HUES6 (cell line): Measurements from ENCODE around the gene UCHL3.
"Not testable (repeated sequence)": the region's sequence is repeated elsewhere in the genome, so short reads cannot be mapped to it uniquely, and the experiment has no call there.

Experiments
- H3K27ac ChIP-seq: 2 replicates; pipeline ENCODE4 v1.7.0; 2013; ENCODE audit warnings: low read depth, mild to moderate bottlenecking, low read length, inconsistent platforms
- H3K27me3 ChIP-seq: 2 replicates; pipeline ENCODE4 v1.6.1; 2013; ENCODE audit warnings: low read length; ENCODE audit not compliant: control insufficient read depth, insufficient read depth
- H3K36me3 ChIP-seq: 2 replicates; pipeline ENCODE4 v1.6.1; 2013; ENCODE audit warnings: low read length; ENCODE audit not compliant: control insufficient read depth, insufficient read depth
- H3K4me1 ChIP-seq: 2 replicates; pipeline ENCODE4 v1.6.1; 2013; ENCODE audit warnings: low read length; ENCODE audit not compliant: control insufficient read depth, insufficient read depth
- H3K4me3 ChIP-seq: 2 replicates; pipeline ENCODE4 v1.5.1; 2013; ENCODE audit warnings: low read depth, low read length
- H3K9ac ChIP-seq: one replicate; pipeline ENCODE4 v1.6.1; 2013; ENCODE audit warnings: mild to moderate bottlenecking, low read length
- H3K9me3 ChIP-seq: 2 replicates; pipeline ENCODE4 v1.6.1; 2013; ENCODE audit warnings: low read depth, low read length; ENCODE audit not compliant: control insufficient read depth, insufficient read depth

UCHL3 gene

DNA sequence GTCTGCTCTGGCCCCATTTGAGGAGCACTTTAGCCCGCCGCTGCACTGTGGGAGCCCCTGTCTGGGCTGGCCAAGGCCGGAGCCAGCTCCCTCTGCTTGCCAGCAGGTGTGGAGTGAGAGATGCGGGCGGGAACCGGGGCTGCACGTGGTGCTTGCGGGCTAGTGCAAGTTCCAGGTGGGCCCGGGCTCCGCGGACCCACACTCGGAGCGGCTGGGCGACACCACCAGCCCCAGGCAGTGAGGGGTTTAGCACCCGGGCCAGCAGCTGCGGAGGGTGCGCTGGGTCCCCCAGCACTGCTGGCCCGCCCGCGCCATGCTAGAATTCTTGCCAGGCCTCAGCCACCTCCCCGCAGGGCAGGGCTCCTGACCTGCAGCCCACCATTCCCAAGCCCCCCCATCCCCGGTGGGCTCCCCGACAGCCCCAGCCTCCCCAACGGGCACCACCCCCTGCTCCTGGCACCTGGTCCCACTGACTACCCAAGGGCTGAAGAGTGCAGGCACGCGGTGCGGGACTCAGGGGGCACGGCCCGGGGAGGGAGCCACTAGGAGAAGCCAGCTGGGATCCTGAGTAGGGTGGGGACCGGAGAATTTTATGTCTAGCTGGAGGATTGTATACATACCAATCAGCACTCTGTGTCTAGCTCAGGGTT, 31.0 kb upstream of the UCHL3 start:
- Histone ChIP-seq H3K4me3 (no peak overlapping the region), H3K36me3 (no peaks in the 10 kb centered on the region), H3K27ac (no peak overlapping the region), H3K27me3 (no peaks in the 10 kb centered on the region), H3K9ac (no peak overlapping the region), H3K4me1 (no peaks in the 10 kb centered on the region), H3K9me3 (peaks cover 34% of the 10 kb centered on the region)

DNA sequence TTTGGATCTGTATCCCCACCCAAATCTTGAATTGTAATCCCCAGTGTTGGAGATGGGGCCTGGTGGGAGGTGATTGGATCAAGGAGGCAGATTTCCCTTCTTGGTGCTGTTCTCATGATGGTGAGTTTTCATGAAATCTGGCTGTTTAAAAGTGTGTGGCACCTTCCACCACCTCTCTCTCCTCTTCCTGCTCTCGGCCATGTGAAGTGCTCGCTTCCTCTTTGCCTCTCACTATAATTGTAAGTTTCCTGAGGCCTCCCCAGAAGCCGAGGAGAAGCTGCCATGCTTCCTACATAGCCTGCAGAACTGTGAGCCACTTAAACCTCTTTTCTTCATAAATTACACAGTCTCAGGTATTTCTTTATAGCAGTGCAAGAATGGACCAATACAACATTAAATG, 27.6 kb upstream of the UCHL3 start:
- Histone ChIP-seq H3K4me3 (no peak overlapping the region), H3K4me1 (no peaks in the 10 kb centered on the region), H3K36me3 (peaks cover 15% of the 10 kb centered on the region), H3K9me3 (peaks cover 34% of the 10 kb centered on the region), H3K27ac (no peak overlapping the region), H3K9ac (no peak overlapping the region), H3K27me3 (no peaks in the 10 kb centered on the region)

GRCh38 chr13:75530549-75530961, 19.0 kb upstream of the UCHL3 start:
- no peak overlapping the region for H3K27ac ChIP-seq
- no peak overlapping the region for H3K9ac ChIP-seq
- no peaks in the 10 kb centered on the region for H3K9me3 ChIP-seq
- no peak overlapping the region for H3K4me3 ChIP-seq
- H3K36me3 ChIP-seq, result peaks cover 49% of the 10 kb centered on the region
- H3K4me1 ChIP-seq, result no peaks in the 10 kb centered on the region
- H3K27me3 ChIP-seq, result no peaks in the 10 kb centered on the region

DNA sequence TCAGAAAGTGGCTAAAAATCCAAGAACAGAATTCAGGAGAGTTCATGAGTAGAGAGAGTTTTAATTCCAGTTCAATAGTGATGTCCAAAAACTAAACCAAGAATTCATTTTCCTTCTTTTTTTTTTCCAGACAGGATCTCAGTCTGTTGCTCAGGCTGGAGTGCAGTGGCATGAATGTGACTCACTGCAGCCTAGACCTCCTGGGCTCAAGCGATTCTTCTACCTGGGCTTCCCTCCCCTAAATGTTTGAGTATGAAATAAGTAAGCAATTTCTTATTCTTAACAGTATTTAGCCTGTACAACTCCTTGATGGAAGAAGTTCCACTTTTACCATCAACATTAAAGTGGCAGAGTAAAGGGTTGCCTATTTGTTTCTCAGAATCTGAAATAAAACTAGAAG, 15.7 kb upstream of the UCHL3 start:
- Histone ChIP-seq H3K36me3 (peaks cover 33% of the 10 kb centered on the region), H3K4me1 (0 out of 2 replicates have a peak, but pooled peaks cover 8% of the 10 kb centered on the region)

GRCh38 chr13:75537401-75538365, 11.9 kb upstream of the UCHL3 start, which contains the start of gene COMMD6:
TSS of gene COMMD6 (minus strand) at chr13:75537841. CDS start at chr13:75537805, 36 bp downstream.
- no peaks in the 10 kb centered on the region for H3K27me3 ChIP-seq
- H3K4me1 ChIP-seq, result 0 out of 2 replicates have a peak, but pooled peaks cover 8% of the 10 kb centered on the region
- peaks cover 2% of the 10 kb centered on the region for H3K9me3 ChIP-seq
- peak within 1 kb of the TSS; percentile 94 for H3K9ac ChIP-seq
- H3K27ac ChIP-seq, result peak within 1 kb of the TSS; percentile 99
- H3K4me3 ChIP-seq, result peak within 1 kb of the TSS; percentile 99
- peaks cover 26% of the 10 kb centered on the region for H3K36me3 ChIP-seq

More for the DNA sequence above, 15.7 kb upstream of the UCHL3 start:
- Histone ChIP-seq H3K9me3 (peaks cover 1% of the 10 kb centered on the region), H3K27me3 (no peaks in the 10 kb centered on the region), H3K4me3 (no peak overlapping the region), H3K9ac (no peak overlapping the region), H3K27ac (no peak overlapping the region)

DNA sequence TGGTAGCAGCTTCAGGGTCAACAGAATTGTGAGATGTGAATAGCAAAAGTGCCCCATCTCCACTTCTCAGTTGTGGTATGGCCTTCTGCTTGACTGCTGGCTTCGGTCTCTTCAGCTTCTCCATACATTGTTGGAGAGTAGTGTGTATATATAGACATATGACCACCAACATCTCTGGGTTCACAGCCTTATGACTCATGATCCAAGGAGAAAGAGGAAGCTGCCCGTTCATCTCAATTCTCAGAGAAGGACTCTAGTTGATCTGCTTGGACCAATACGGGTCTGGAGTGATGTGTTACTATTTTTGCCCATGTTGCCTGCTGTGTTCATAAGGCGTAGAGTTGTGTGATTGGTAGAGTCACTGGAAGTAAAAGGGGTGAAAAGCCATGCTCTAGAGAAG, 8.3 kb upstream of the UCHL3 start:
- H3K36me3 ChIP-seq, result peaks cover 2% of the 10 kb centered on the region; the same call in 1 of the 2 replicates
- H3K27ac ChIP-seq, result no peak overlapping the region
- H3K27me3 ChIP-seq, result no peaks in the 10 kb centered on the region
- H3K4me3 ChIP-seq, result no peak overlapping the region
- peaks cover 2% of the 10 kb centered on the region for H3K9me3 ChIP-seq
- H3K9ac ChIP-seq, result no peak overlapping the region
- H3K4me1 ChIP-seq, result 0 out of 2 replicates have a peak, but pooled peaks cover 6% of the 10 kb centered on the region

DNA sequence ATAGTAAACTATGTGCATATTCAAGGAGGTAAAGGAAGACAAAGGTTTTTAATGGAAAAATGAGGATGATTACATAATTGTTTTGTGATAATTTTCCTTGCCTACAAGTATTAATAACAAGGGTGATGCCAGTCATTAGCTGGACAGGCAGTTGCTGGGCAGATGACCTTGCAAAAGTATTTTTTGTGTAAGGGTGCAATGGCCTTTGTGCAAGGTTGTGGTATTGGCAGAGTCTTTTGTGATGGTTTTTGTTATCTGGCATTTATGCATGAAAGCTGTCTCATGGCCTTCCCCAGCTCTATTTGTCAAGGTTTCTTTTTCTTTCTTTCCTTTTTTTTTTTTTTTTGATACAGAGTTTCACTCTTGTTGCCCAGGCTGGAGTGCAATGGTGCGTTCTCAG, 7.6 kb upstream of the UCHL3 start:
- no peaks in the 10 kb centered on the region for H3K4me1 ChIP-seq
- no peak overlapping the region for H3K9ac ChIP-seq
- H3K9me3 ChIP-seq, result peaks cover 2% of the 10 kb centered on the region
- no peak overlapping the region for H3K27ac ChIP-seq
- H3K27me3 ChIP-seq, result no peaks in the 10 kb centered on the region
- no peak overlapping the region for H3K4me3 ChIP-seq
- H3K36me3 ChIP-seq, result no peaks in the 10 kb centered on the region

GRCh38 chr13:75544681-75545330, 4.8 kb upstream of the UCHL3 start:
- Histone ChIP-seq H3K9me3 (no peaks in the 10 kb centered on the region), H3K27ac (no peak overlapping the region), H3K9ac (no peak overlapping the region), H3K4me3 (no peak overlapping the region), H3K27me3 (no peaks in the 10 kb centered on the region), H3K4me1 (peaks cover 5% of the 10 kb centered on the region), H3K36me3 (no peaks in the 10 kb centered on the region)

DNA sequence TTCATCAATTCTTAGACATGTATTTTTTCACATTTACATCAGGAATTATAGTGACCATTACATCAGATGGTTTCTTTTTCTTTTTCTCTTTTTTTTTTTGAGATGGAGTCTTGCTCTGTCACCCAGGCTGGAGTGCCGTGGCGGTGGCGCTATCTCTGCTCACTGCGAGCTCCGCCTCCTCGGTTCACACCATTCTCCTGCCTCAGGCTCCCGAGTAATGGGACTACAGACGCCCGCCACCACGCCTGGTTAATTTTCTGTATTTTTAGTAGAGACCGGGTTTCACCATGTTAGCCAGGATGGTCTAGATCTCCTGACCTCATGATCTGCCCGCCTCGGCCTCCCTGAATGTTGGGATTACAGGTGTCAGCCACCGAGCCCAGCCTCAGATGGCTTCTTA, 4.2 kb upstream of the UCHL3 start:
- not testable (repeated sequence) for H3K9ac ChIP-seq, H3K27ac ChIP-seq, H3K4me3 ChIP-seq, H3K4me1 ChIP-seq, H3K36me3 ChIP-seq, H3K27me3 ChIP-seq, H3K9me3 ChIP-seq

DNA sequence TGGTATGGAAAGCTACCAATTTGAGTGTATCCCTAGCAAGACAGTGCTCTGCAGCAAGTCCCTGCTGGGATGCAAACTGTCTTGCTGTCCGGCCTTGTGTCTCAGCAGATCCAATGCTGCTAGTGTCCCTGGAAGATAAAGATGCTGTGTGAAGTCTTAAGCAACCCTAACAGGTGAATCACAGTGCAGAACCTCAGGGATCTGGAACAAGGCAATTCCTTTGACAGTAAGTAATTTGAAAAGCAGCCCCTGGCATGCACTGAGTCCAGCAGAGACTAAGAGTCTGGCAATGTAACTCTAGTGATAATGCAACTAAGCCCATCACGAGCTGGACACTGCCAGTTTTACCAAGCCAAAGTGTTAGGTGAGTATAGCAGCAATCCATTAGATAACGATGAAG, 1.7 kb upstream of the UCHL3 start:
- H3K27me3 ChIP-seq, result no peaks in the 10 kb centered on the region
- no peaks in the 10 kb centered on the region for H3K9me3 ChIP-seq
- no peaks in the 10 kb centered on the region for H3K36me3 ChIP-seq
- no peak overlapping the region for H3K9ac ChIP-seq
- no peak overlapping the region for H3K27ac ChIP-seq
- H3K4me1 ChIP-seq, result peaks cover 9% of the 10 kb centered on the region
- H3K4me3 ChIP-seq, result no peak overlapping the region
